ENCODE measurements around the gene CDC34. TPM values are rescaled to one million over a fixed set of nuclear protein-coding genes. Genes with fewer than 3 reads are reported as not detected.
A peak's percentile ranks its signal among the peaks of the same experiment; 100 is the strongest.

The CDC34 gene
- total RNA-seq, 1 experiment from 2014 or later, result 112 TPM

DNA sequence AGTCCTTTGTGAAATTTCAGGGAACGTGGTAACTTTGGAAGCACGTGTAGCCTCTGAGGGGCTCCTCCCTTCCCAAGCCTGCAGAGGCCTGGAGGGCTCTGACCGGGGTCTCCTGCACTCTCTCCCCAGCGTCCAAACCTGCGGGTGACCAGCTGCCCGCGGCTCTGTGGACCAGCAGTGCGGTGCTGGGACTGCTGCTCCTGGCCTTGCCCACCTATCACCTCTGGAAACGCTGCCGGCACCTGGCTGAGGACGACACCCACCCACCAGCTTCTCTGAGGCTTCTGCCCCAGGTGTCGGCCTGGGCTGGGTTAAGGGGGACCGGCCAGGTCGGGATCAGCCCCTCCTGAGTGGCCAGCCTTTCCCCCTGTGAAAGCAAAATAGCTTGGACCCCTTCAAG lies 26.9 kb upstream of the CDC34 start:
- no peak overlapping the region for H3K23ac ChIP-seq (ENCODE audit: insufficient read length, low read depth, low read length)
- Mint-ChIP-seq H3K27me3 (ENCODE audit: low read depth) (peaks cover 35% of the 10 kb centered on the region), H3K9me3 (peaks cover 5 to 7% of the 10 kb centered on the region in 2 experiments; a peak in 3 of 5 replicates), H3K27ac (no peak overlapping the region), H3K4me3 (no peak overlapping the region), H3K4me1 (peaks cover 12 to 15% of the 10 kb centered on the region in 2 experiments), H3K36me3 (ENCODE audit: insufficient read depth in 1 of 3, low read depth in 3 of 3) (peaks cover 6 to 11% (median 8%) of the 10 kb centered on the region in 3 experiments; a peak in 5 of 7 replicates)
- H3K9ac ChIP-seq (ENCODE audit: extremely low read depth, insufficient read length, low read length), result no peak overlapping the region
- no peak overlapping the region for H4K8ac ChIP-seq (replicated peaks; ENCODE audit: insufficient read length, low read depth, low read length)
- no peak overlapping the region for H2BK15ac ChIP-seq (ENCODE audit: low read depth, low read length)
- H3K79me1 ChIP-seq (ENCODE audit: insufficient read depth, low read depth, low read length, poor library complexity, severe bottlenecking), result no peaks in the 10 kb centered on the region
- H4K5ac ChIP-seq (ENCODE audit: insufficient read length, low read depth, low read length), result no peak overlapping the region
- H2BK5ac ChIP-seq (ENCODE audit: insufficient read length, low read length), result no peak overlapping the region
- no peaks in the 10 kb centered on the region for H3K79me2 ChIP-seq (ENCODE audit: insufficient read depth, low read length)
- H3K27ac ChIP-seq (ENCODE audit: insufficient read length, low read depth, low read length), result no peak overlapping the region
- H2BK20ac ChIP-seq (ENCODE audit: low read depth, low read length, poor library complexity, severe bottlenecking), result no peak overlapping the region
- no peak overlapping the region for H3K18ac ChIP-seq (ENCODE audit: insufficient read length, low read depth, low read length)
- no peak overlapping the region for H3T11ph ChIP-seq (ENCODE audit: low read length)
- peaks cover 8% of the 10 kb centered on the region for H3K23me2 ChIP-seq (ENCODE audit: insufficient read length, low read depth, low read length, poor library complexity, severe bottlenecking)
- no peak overlapping the region for H2AK5ac ChIP-seq (ENCODE audit: insufficient read length, low read length)
- no peak overlapping the region for H3K56ac ChIP-seq (ENCODE audit: insufficient read length, low read depth, low read length)
- no peak overlapping the region for H2BK12ac ChIP-seq (ENCODE audit: insufficient read length, low read depth, low read length)
- H3K4ac ChIP-seq (ENCODE audit: low read depth, low read length), result no peak overlapping the region
- no peak overlapping the region for H3K14ac ChIP-seq (ENCODE audit: insufficient read depth, low read length)
- H2BK120ac ChIP-seq (ENCODE audit: low read depth, low read length, poor library complexity, severe bottlenecking), result no peak overlapping the region
- no peak overlapping the region for H3K4me2 ChIP-seq (ENCODE audit: insufficient read depth, insufficient read length, low read length)
- DNase-seq, result peak; percentile 24
- no peak overlapping the region for H2AFZ ChIP-seq (ENCODE audit: low read length)
- TF ChIP-seq, protein P1, sequence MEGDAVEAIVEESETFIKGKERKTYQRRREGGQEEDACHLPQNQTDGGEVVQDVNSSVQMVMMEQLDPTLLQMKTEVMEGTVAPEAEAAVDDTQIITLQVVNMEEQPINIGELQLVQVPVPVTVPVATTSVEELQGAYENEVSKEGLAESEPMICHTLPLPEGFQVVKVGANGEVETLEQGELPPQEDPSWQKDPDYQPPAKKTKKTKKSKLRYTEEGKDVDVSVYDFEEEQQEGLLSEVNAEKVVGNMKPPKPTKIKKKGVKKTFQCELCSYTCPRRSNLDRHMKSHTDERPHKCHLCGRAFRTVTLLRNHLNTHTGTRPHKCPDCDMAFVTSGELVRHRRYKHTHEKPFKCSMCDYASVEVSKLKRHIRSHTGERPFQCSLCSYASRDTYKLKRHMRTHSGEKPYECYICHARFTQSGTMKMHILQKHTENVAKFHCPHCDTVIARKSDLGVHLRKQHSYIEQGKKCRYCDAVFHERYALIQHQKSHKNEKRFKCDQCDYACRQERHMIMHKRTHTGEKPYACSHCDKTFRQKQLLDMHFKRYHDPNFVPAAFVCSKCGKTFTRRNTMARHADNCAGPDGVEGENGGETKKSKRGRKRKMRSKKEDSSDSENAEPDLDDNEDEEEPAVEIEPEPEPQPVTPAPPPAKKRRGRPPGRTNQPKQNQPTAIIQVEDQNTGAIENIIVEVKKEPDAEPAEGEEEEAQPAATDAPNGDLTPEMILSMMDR (conservative IDR thresholded peaks at IDR 0.05), result no peak
- no peaks in the 10 kb centered on the region for H4K20me1 ChIP-seq (ENCODE audit: control insufficient read depth, insufficient read depth, insufficient read length)
- H4K91ac ChIP-seq (ENCODE audit: insufficient read length, low read depth, low read length), result no peak overlapping the region
- no peaks in the 10 kb centered on the region; the same call in 1 of the 2 replicates for H3K27me3 ChIP-seq (ENCODE audit: insufficient read depth, low read length)
- WGBS (ENCODE audit: extremely low coverage, insufficient read length, low lambda C conversion rate), result no CpG with 5 or more reads among the region's 14 CpGs
- H3K9me3 ChIP-seq (ENCODE audit: control insufficient read depth, low read depth, low read length), result no peaks in the 10 kb centered on the region
- no peaks in the 10 kb centered on the region for H3K4me1 ChIP-seq (ENCODE audit: insufficient read depth, low read length)

All from H9 (cell line).